Ovary (tissue), 10 donors: ENCODE results near the gene GNGT1. TPM values are rescaled to one million over a fixed set of nuclear protein-coding genes. Genes with fewer than 3 reads are reported as not detected.

Source experiments
- DNase-seq, 5 donors: peaks; one replicate each; pipeline ENCODE4 v3.0.0-alpha.2; 2019 to 2020
- H3K27ac ChIP-seq, 2 donors: fragments of 200-600 bp; one replicate each; pipeline versions ENCODE4 v1.5.1 to v1.8.0; 2019 to 2022
- H3K27me3 ChIP-seq: fragments of 200-600 bp; one replicate; pipeline ENCODE4 v1.8.0; 2022
- H3K36me3 ChIP-seq: fragments of 200-600 bp; sonication (generic); one replicate; pipeline ENCODE4 v1.5.1; 2019
- H3K4me1 ChIP-seq: one replicate; pipeline ENCODE4 v1.8.1; 2013; ENCODE audit warnings: mild to moderate bottlenecking, moderate library complexity; ENCODE audit not compliant: insufficient read depth
- H3K4me3 ChIP-seq: fragments of 200-600 bp; sonication (generic); one replicate; pipeline ENCODE4 v1.5.1; 2017
- H3K9me3 ChIP-seq, 2 donors: fragments of 200-600 bp in 1 of 2; sonication (generic) in 1 of 2; one replicate each; pipeline versions ENCODE4 v1.5.1 to v1.8.1; 2013 to 2019; ENCODE audit warnings: mild to moderate bottlenecking in 1 of 2, moderate library complexity in 1 of 2
- EP300 ChIP-seq: sonication (generic); formaldehyde crosslinking; IDR thresholded peaks from one replicate; pipeline ENCODE4 v1.6.1; 2017; ENCODE audit warnings: antibody characterized with exemption
- POLR2A ChIP-seq: fragments of 450-650 bp; IDR thresholded peaks from one replicate; pipeline ENCODE4 v1.6.1; 2017; ENCODE audit warnings: antibody characterized with exemption, mild to moderate bottlenecking, moderate library complexity
- WGBS, 3 donors: extraction: QIAGEN DNeasy Blood & Tissue Kit in 1 of 3; methylation state at CpG; one replicate each; pipeline versions ENCODE4 v1.1.5 to v1.1.7; 2013 to 2017; 5-methylcytosine and 5-hydroxymethylcytosine counted together
- intact Hi-C, 4 donors: fragments of 100-400 bp; cut with DNase I; formaldehyde crosslinking; loops; one replicate each; pipeline versions ENCODE4 v1.11.0 to v1.15.1; 2022 to 2023
- long read RNA-seq, 3 donors: library from polyadenylated mRNA in 2 of 3; unstranded in 2 of 3; transcript quantifications; one replicate each; pipeline ENCODE4 v2.0.0 and lab custom pipeline, GENCODE V29; 2021 to 2026
- polyA plus RNA-seq, 2 donors: library from polyadenylated mRNA; stranded (reverse); fragments of 200-250 nt in 1 of 2; fragments of 350-450 nt in 1 of 2; fragmentation: Illumina TruSeq in 1 of 2; extraction: RNeasy Lipid Tissue Mini Kit (QIAGEN cat#74804) in 1 of 2; gene quantifications; one replicate each; pipeline ENCODE4 v1.2.3, GENCODE V29; 2013 to 2014
- total RNA-seq, 7 donors: library from RNA; depleted of rRNA in 2 of 7; stranded (reverse); fragments of >200 nt in 2 of 7; fragmentation: NEBNext Ultra II Directional in 3 of 7; extraction: Animal tissue kit (Norgen Biotek cat#: 25700) in 3 of 7; gene quantifications; one replicate each; pipeline versions ENCODE4 v1.1.0 to v1.2.4, GENCODE V29; 2016 to 2023
- TF ChIP-seq, protein P1 (sequence below), 3 donors: fragments of 450-650 bp in 2 of 3; fragments of 200-600 bp in 1 of 3; IDR thresholded peaks; one replicate each; pipeline versions ENCODE4 v1.5.1 to v1.8.0; 2016 to 2022; ENCODE audit warnings: antibody characterized with exemption in 3 of 3, mild to moderate bottlenecking in 1 of 3
- donor health status: DM: no; HTN: no; CAD: no; lungs with moderate emphysema.
- donor health status: DM: no; HTN: no; CAD: no.
- donor health status: Bipolar disorder and iron deficiency.
- donor health status: DM: yes; HTN: yes; CAD: no.
- donor health status: DM: no; HTN: no; CAD: no.
- donor health status: DM: yes; HTN: yes; CAD: no.

Gene GNGT1
- under 1 TPM in 4 of 7 donors, not detected in 3; 0.41 to 0.92 (median 0.78) TPM for total RNA-seq
- polyA plus RNA-seq, result under 1 TPM in 1 of 2 donors, not detected in 1; 0.42 TPM
- long read RNA-seq, donor 1, result 0 reads
- long read RNA-seq, donor 2, result 0 reads
- long read RNA-seq, donor 3, result 0 reads

DNA sequence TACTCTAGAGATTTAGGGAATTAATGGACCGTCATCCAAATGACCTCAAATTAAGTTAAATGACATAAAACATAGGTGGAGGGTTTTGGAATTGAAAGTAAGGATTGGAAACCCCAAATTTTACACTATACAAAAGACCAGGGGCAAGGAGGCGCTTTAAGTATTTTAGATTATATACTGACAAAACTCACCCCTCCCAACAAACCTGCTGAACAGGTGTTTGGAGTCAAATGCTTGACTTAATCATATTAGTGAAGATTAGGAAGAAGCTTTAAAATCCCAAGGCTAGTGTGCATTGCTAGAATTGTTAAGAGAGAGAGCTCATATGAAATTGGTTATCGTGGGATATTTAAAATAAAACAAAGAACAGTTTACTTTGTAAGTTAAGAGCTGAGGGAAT, at the start of gene GNGT1:
TSS of gene GNGT1 (plus strand) at position 301 of the 400 bp plus-strand sequence. CDS start 180 bp downstream, outside the sequence.
- TF ChIP-seq POLR2A, result no peak
- TF ChIP-seq EP300, result no peak
- TF ChIP-seq, protein P1, sequence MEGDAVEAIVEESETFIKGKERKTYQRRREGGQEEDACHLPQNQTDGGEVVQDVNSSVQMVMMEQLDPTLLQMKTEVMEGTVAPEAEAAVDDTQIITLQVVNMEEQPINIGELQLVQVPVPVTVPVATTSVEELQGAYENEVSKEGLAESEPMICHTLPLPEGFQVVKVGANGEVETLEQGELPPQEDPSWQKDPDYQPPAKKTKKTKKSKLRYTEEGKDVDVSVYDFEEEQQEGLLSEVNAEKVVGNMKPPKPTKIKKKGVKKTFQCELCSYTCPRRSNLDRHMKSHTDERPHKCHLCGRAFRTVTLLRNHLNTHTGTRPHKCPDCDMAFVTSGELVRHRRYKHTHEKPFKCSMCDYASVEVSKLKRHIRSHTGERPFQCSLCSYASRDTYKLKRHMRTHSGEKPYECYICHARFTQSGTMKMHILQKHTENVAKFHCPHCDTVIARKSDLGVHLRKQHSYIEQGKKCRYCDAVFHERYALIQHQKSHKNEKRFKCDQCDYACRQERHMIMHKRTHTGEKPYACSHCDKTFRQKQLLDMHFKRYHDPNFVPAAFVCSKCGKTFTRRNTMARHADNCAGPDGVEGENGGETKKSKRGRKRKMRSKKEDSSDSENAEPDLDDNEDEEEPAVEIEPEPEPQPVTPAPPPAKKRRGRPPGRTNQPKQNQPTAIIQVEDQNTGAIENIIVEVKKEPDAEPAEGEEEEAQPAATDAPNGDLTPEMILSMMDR (IDR thresholded peaks at IDR 0.05), result no peak
- no peaks in the 10 kb centered on the region for H3K36me3 ChIP-seq
- H3K9me3 ChIP-seq, result no peaks in the 10 kb centered on the region
- peaks cover 2% of the 10 kb centered on the region for H3K4me1 ChIP-seq
- intact Hi-C loops, result loop anchor here in 1 of 4 donors (10.0 kb wide), 1 partner anchor 99 kb away; the partner anchor contains the start of gene BET1
- H3K27ac ChIP-seq, result no peak within 1 kb of the TSS
- H3K27me3 ChIP-seq, result no peaks in the 10 kb centered on the region
- DNase-seq, result no peak
- H3K4me3 ChIP-seq, result no peak within 1 kb of the TSS
- WGBS, 3 donors, result 55 to 66% (median 65%) methylated on average over 3 of the region's 3 CpGs

DNA sequence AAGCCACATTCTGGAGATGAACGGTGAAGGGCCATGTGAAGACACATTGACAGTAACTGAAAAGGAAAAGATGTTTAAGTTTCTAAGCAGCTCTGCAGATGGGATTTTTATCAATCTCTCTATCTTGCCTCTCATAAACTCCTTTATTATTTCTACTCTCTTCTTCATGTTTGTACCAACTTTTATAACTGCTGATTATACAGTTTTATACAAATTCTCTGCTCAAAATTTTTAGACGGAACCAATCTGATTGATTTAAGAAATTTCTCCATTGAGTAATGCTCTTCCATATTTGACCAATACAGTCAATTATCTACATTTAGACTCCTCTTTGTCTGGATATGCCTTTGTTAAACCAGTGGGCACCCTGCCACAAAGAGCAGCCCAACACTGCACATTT, 47.5 kb upstream of the GNGT1 start:
- no peaks in the 10 kb centered on the region for H3K4me1 ChIP-seq
- DNase-seq, result no peak
- H3K36me3 ChIP-seq, result no peaks in the 10 kb centered on the region
- WGBS, 3 donors, result 86 to 97% (median 96%) methylated on average over 2 of the region's 2 CpGs
- H3K4me3 ChIP-seq, result no peak overlapping the region
- TF ChIP-seq, protein P1 (IDR thresholded peaks at IDR 0.05), result no peak
- TF ChIP-seq EP300, result no peak
- TF ChIP-seq POLR2A, result no peak
- no peaks in the 10 kb centered on the region for H3K27me3 ChIP-seq
- no peaks in the 10 kb centered on the region for H3K9me3 ChIP-seq
- intact Hi-C loops, result no loop called here
- H3K27ac ChIP-seq, result no peak overlapping the region

DNA sequence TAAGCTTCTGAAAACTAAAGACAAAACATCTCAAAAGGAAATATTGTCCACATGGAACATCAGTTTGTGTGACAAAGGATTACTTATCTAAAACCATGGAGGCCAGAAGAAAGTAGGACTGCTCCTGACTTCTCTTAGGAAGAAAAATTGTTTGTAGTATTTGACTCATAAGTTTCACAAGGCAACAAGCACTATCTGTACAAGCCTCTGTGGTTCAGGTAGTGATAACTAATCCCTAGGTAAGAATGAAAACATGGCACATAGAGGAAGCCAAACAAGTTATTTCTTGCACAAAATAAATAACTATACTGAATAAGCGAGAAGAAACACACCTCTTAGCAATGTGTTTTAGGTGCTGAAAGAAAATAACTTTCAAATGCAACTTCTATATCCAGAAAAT, 46.1 kb upstream of the GNGT1 start:
- Histone ChIP-seq H3K4me3 (no peak overlapping the region), H3K27me3 (no peaks in the 10 kb centered on the region), H3K36me3 (no peaks in the 10 kb centered on the region), H3K4me1 (no peaks in the 10 kb centered on the region), H3K9me3 (no peaks in the 10 kb centered on the region), H3K27ac (no peak overlapping the region)
- intact Hi-C loops, result no loop called here
- DNase-seq, result no peak
- WGBS, 3 donors, result 49 to 71% (median 56%) methylated on average over 1 of the region's 1 CpG
- TF ChIP-seq POLR2A, result no peak
- TF ChIP-seq EP300, result no peak
- TF ChIP-seq, protein P1 (IDR thresholded peaks at IDR 0.05), result no peak

DNA sequence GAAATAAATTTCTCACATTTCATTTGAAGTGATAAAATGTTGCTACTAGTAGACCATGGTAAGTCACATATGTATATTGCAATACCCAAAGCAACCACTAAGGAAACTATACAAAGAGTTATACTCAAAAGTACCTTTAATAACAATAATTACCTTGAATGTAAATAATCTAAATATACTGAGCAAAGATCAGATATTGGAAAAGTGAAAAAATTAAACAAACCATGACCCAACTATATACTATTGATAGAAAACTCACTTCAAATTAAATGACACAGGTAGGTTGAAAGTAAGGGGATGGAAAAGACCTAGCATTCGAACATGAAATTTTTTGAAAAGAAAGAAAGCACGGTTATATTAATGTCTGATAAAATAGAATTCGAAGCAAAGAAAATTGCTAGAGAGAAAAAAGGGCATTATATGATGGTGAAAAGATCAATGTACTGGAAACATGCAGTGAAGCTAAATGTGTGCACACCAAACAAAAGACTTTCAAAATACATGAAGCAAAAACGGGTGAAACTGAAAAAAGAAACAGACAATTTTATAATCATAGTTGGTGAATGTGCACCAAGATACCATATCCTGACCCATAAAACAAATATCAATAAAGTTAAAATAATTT, 44.9 kb upstream of the GNGT1 start:
- Histone ChIP-seq H3K27ac (no peak overlapping the region), H3K27me3 (no peaks in the 10 kb centered on the region), H3K4me3 (no peak overlapping the region), H3K36me3 (no peaks in the 10 kb centered on the region), H3K9me3 (no peaks in the 10 kb centered on the region), H3K4me1 (no peaks in the 10 kb centered on the region)
- TF ChIP-seq POLR2A (no peak), EP300 (no peak)
- WGBS, 3 donors, result 87 to 91% (median 88%) methylated on average over 4 of the region's 4 CpGs
- DNase-seq, result no peak
- intact Hi-C loops, result no loop called here

DNA sequence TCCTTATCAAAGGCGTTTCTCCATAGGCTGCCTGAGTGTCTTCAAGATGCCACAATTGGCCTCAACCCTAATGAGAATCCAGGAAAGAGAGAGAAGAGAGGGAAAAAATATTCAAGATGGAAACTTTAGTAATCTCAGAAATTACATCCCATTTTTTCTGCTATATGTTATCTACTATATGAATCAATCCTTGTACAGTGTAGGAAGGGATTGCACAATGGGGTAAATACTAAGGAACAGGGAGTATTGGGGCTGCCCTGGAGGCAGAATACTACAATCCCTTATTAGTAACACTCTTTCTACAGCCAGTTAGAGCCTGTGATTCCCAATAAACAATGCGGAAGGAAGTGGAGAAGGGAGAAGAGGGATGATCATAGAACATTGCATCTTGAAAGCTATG, 43.7 kb upstream of the GNGT1 start:
- H3K9me3 ChIP-seq, result no peaks in the 10 kb centered on the region
- no peaks in the 10 kb centered on the region for H3K27me3 ChIP-seq
- no peaks in the 10 kb centered on the region for H3K36me3 ChIP-seq
- WGBS, 3 donors, result 78 to 90% (median 80%) methylated on average over 2 of the region's 2 CpGs
- DNase-seq, result no peak
- TF ChIP-seq EP300, result no peak
- TF ChIP-seq, protein P1 (IDR thresholded peaks at IDR 0.05), result no peak
- no peak for TF ChIP-seq POLR2A
- H3K4me3 ChIP-seq, result no peak overlapping the region
- H3K27ac ChIP-seq, result no peak overlapping the region
- H3K4me1 ChIP-seq, result no peaks in the 10 kb centered on the region
- intact Hi-C loops, result no loop called here
